ENCODE data around the gene DAB2. TPM values are rescaled to one million over a fixed set of nuclear protein-coding genes. Genes with fewer than 3 reads are reported as not detected.
A peak's percentile ranks its signal among the peaks of the same experiment; 100 is the strongest.

Gene DAB2
- total RNA-seq, 2 donors from 2014 or later: 43.7 to 46.4 TPM

GRCh38 chr5:39461007-39461682 lies 36.4 kb upstream of the DAB2 start:
- DNase-seq: no peak
- Histone ChIP-seq H3K9me3 (no peaks in the 10 kb centered on the region), H3K4me3 (no peak overlapping the region), H3K27ac (no peak overlapping the region), H3K36me3 (no peaks in the 10 kb centered on the region), H3K9ac (ENCODE audit: low read depth in 2 of 2, low read length in 2 of 2) (no peak overlapping the region), H3K27me3 (no peaks in the 10 kb centered on the region), H3K4me1 (no peaks in the 10 kb centered on the region)
- intact Hi-C loops (cut with DNase I): no loop called here
- no peak for TF ChIP-seq CTCF (IDR thresholded peaks at IDR 0.05)

- no peak for DNase-seq
- Histone ChIP-seq H3K4me3 (no peak overlapping the region), H3K9ac (ENCODE audit: low read depth in 2 of 2, low read length in 2 of 2) (no peak overlapping the region), H3K27me3 (no peaks in the 10 kb centered on the region), H3K9me3 (no peaks in the 10 kb centered on the region), H3K4me1 (no peaks in the 10 kb centered on the region), H3K27ac (no peak overlapping the region), H3K36me3 (no peaks in the 10 kb centered on the region)
- no peak for TF ChIP-seq CTCF (IDR thresholded peaks at IDR 0.05)
- intact Hi-C loops (cut with DNase I): no loop called here
These were observed 35.1 kb upstream of the DAB2 start for GRCh38 chr5:39459907-39460306.

GRCh38 chr5:39459071-39459470 lies 34.3 kb upstream of the DAB2 start:
- Histone ChIP-seq H3K27me3 (no peaks in the 10 kb centered on the region), H3K4me3 (no peak overlapping the region), H3K27ac (no peak overlapping the region), H3K9ac (ENCODE audit: low read depth in 2 of 2, low read length in 2 of 2) (no peak overlapping the region), H3K36me3 (no peaks in the 10 kb centered on the region), H3K9me3 (no peaks in the 10 kb centered on the region), H3K4me1 (no peaks in the 10 kb centered on the region)
- DNase-seq: no peak
- no peak for TF ChIP-seq CTCF (IDR thresholded peaks at IDR 0.05)
- intact Hi-C loops (cut with DNase I): no loop called here

- no peak overlapping the region for H3K4me3 ChIP-seq
- peak; percentile 53 for DNase-seq
- no peak overlapping the region for H3K9ac ChIP-seq (ENCODE audit: low read depth in 2 of 2, low read length in 2 of 2)
- no peak for TF ChIP-seq CTCF (IDR thresholded peaks at IDR 0.05)
- H3K27ac ChIP-seq: no peak overlapping the region
- H3K4me1 ChIP-seq: no peaks in the 10 kb centered on the region
- H3K27me3 ChIP-seq: no peaks in the 10 kb centered on the region
- H3K36me3 ChIP-seq: no peaks in the 10 kb centered on the region
- intact Hi-C loops (cut with DNase I): no loop called here
- no peaks in the 10 kb centered on the region for H3K9me3 ChIP-seq
These were observed 30.9 kb upstream of the DAB2 start for GRCh38 chr5:39455645-39456044.

- H3K9me3 ChIP-seq: no peaks in the 10 kb centered on the region
- no peak overlapping the region for H3K4me3 ChIP-seq
- no peak overlapping the region for H3K9ac ChIP-seq (ENCODE audit: low read depth in 2 of 2, low read length in 2 of 2)
- H3K36me3 ChIP-seq: no peaks in the 10 kb centered on the region
- intact Hi-C loops (cut with DNase I): no loop called here
- no peaks in the 10 kb centered on the region for H3K4me1 ChIP-seq
- TF ChIP-seq CTCF (IDR thresholded peaks at IDR 0.05): no peak
- DNase-seq: no peak
- H3K27ac ChIP-seq: no peak overlapping the region
- no peaks in the 10 kb centered on the region for H3K27me3 ChIP-seq
These were observed 28.8 kb upstream of the DAB2 start for GRCh38 chr5:39453606-39454005.
